ENCODE measurements around the gene NOXO1. TPM values are rescaled to one million over a fixed set of nuclear protein-coding genes. Genes with fewer than 3 reads are reported as not detected.
A peak's percentile ranks its signal among the peaks of the same experiment; 100 is the strongest.

Gene NOXO1
- total RNA-seq, 1 donor from 2014 or later: not detected

GRCh38 chr16:1933097-1933661 lies 48.1 kb downstream of the NOXO1 start:
- DNase-seq: no peak
- intact Hi-C loops (cut with DNase I): no loop called here
- no peak for ATAC-seq (ENCODE audit: poor library complexity)

- intact Hi-C loops (cut with DNase I): no loop called here
- no peak for ATAC-seq (ENCODE audit: poor library complexity)
- DNase-seq: no peak
These were observed 48.9 kb downstream of the NOXO1 start for GRCh38 chr16:1932050-1933028.

DNA sequence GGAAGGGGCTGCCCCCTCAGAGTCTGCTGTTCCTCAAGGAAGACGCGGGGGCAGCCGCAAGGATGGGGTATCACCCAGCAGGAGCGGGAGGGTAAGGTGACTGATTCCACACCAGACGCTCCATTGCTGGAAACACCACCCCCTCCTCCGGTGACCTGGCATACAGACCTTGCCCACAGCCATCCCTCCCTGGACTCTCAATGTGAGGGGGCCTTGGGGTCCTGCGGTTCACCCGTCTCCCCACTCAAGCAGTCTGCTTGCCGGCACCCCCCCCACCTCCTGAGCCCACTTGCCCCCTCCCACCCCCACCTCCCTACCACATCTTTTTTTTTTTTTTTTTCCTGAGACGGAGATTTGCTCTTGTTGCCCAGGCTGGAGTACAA lies 50.9 kb downstream of the NOXO1 start:
- ATAC-seq (ENCODE audit: poor library complexity) (no peak), DNase-seq (no peak)
- intact Hi-C loops (cut with DNase I): no loop called here

GRCh38 chr16:1929578-1930337 lies 51.5 kb downstream of the NOXO1 start:
- ATAC-seq (ENCODE audit: poor library complexity): peak; percentile 97
- peak; percentile 95 for DNase-seq
- intact Hi-C loops (cut with DNase I): loop anchor here (5.0 kb wide), 1 partner anchor 67 kb away; no protein-coding TSS in a partner anchor

- DNase-seq (no peak), ATAC-seq (ENCODE audit: poor library complexity) (peak; percentile 70)
- intact Hi-C loops (cut with DNase I): loop anchor here (5.0 kb wide), 1 partner anchor 67 kb away; no protein-coding TSS in a partner anchor
These were observed 52.2 kb downstream of the NOXO1 start for GRCh38 chr16:1929105-1929504.

Other genes starting within 250 kb of the NOXO1 start
- 33.6 TPM for gene NME3, start 209.9 kb downstream of the NOXO1 start, total RNA-seq
- 7.1 TPM for gene EME2, start 208.7 kb downstream of the NOXO1 start, total RNA-seq
- 91.8 TPM for gene MRPS34, start 208.3 kb downstream of the NOXO1 start, total RNA-seq
- gene SPSB3, start 198.9 kb downstream of the NOXO1 start, total RNA-seq: 37.5 TPM
- 34.8 TPM for gene NUBP2, start 198.5 kb downstream of the NOXO1 start, total RNA-seq
- 0.11 TPM for gene IGFALS, start 187.8 kb downstream of the NOXO1 start, total RNA-seq
- gene HAGH, start 154.6 kb downstream of the NOXO1 start, total RNA-seq: 163 TPM
- gene FAHD1, start 154.3 kb downstream of the NOXO1 start, total RNA-seq: 31.0 TPM
- not detected for gene MEIOB, start 109.3 kb downstream of the NOXO1 start, total RNA-seq
- not detected for gene HS3ST6, start 63.1 kb downstream of the NOXO1 start, total RNA-seq
- gene MSRB1, start 38.3 kb downstream of the NOXO1 start, total RNA-seq: 22.8 TPM
- gene RPL3L, start 26.8 kb downstream of the NOXO1 start, total RNA-seq: 304 TPM
- gene NDUFB10, start 21.9 kb downstream of the NOXO1 start, total RNA-seq: 723 TPM
- 770 TPM for gene RPS2, start 16.6 kb downstream of the NOXO1 start, total RNA-seq
- not detected for gene RNF151, start 14.6 kb downstream of the NOXO1 start, total RNA-seq
- 20.3 TPM for gene TBL3, start 9.4 kb downstream of the NOXO1 start, total RNA-seq
- 28.3 TPM for gene GFER, start 2.7 kb upstream of the NOXO1 start, total RNA-seq
- gene SYNGR3, start 8.5 kb upstream of the NOXO1 start, total RNA-seq: 0.32 TPM
- gene ZNF598, start 28.4 kb upstream of the NOXO1 start, total RNA-seq: 17.2 TPM
- not detected for gene NPW, start 38.3 kb upstream of the NOXO1 start, total RNA-seq
- gene NHERF2, start 45.4 kb upstream of the NOXO1 start, total RNA-seq: 258 TPM
- gene NTHL1, start 66.4 kb upstream of the NOXO1 start, total RNA-seq: 26.2 TPM
- 67.8 TPM for gene TSC2, start 66.5 kb upstream of the NOXO1 start, total RNA-seq
- gene PKD1, start 154.4 kb upstream of the NOXO1 start, total RNA-seq: 82.8 TPM
- gene RAB26, start 167.2 kb upstream of the NOXO1 start, total RNA-seq: 0.43 TPM
- gene TRAF7, start 174.3 kb upstream of the NOXO1 start, total RNA-seq: 23.4 TPM
- gene CASKIN1, start 215.1 kb upstream of the NOXO1 start, total RNA-seq: 5.3 TPM
- 23.2 TPM for gene MLST8, start 224.0 kb upstream of the NOXO1 start, total RNA-seq
- gene BRICD5, start 229.4 kb upstream of the NOXO1 start, total RNA-seq: 11.3 TPM
- gene PGP, start 233.4 kb upstream of the NOXO1 start, total RNA-seq: 34.7 TPM
- gene E4F1, start 242.1 kb upstream of the NOXO1 start, total RNA-seq: 13.6 TPM